Lower leg skin (tissue), 3 donors: Measurements from ENCODE around the gene SBK2.

Experiments
- CTCF ChIP-seq, 3 donors: fragments of 450-650 bp; IDR thresholded peaks; one replicate each; pipeline ENCODE4 v1.5.1; 2016; ENCODE audit warnings: antibody characterized with exemption in 3 of 3, mild to moderate bottlenecking in 3 of 3, moderate library complexity in 2 of 3
- POLR2A ChIP-seq, 2 donors: fragments of 450-650 bp; IDR thresholded peaks; one replicate each; pipeline ENCODE4 v1.6.1; 2016 to 2017; ENCODE audit warnings: antibody characterized with exemption in 2 of 2, mild to moderate bottlenecking in 1 of 2, moderate library complexity in 1 of 2

GRCh38 chr19:55546011-55546410 is 9.1 kb upstream of the SBK2 start:
- no peak for TF ChIP-seq POLR2A (IDR thresholded peaks at IDR 0.05)
- TF ChIP-seq CTCF (IDR thresholded peaks at IDR 0.05) = no peak
